Loucy (cell line): ENCODE data around the gene REEP1.

Experiments
- EZH2phosphoT487 ChIP-seq: fragments of 200-600 bp; IDR thresholded peaks from 2 replicates; pipeline ENCODE4 v1.6.1; 2018; ENCODE audit warnings: antibody characterized with exemption, mild to moderate bottlenecking, moderate library complexity, borderline replicate concordance
- TF ChIP-seq, protein P1 (sequence below): fragments of 200-600 bp; sonication (generic); conservative IDR thresholded peaks from 2 replicates; pipeline ENCODE4 v1.5.1; 2014; ENCODE audit warnings: mild to moderate bottlenecking, antibody characterized with exemption, low read length

DNA sequence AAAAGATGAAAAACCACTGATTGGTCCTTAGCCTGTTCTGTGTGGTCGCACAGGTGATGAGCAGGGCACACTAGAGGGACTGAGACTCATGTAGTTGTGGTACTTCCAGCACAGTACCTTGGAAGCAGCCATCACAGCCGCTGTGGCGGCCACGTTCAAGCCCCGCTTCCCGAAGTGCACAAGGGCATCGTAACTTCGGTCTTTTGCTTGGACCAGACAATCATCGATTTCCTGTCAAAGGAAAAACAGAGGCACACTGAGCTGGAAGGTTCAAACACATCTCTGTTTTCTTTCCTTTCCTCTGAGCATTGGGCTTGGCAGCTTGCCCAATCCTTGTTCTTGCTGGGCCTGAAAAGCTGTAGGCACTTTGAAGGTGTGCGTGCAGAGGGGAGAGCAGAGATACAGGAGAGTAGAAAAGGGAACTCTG lies 85.6 kb downstream of the REEP1 start:
- TF ChIP-seq, protein P1, sequence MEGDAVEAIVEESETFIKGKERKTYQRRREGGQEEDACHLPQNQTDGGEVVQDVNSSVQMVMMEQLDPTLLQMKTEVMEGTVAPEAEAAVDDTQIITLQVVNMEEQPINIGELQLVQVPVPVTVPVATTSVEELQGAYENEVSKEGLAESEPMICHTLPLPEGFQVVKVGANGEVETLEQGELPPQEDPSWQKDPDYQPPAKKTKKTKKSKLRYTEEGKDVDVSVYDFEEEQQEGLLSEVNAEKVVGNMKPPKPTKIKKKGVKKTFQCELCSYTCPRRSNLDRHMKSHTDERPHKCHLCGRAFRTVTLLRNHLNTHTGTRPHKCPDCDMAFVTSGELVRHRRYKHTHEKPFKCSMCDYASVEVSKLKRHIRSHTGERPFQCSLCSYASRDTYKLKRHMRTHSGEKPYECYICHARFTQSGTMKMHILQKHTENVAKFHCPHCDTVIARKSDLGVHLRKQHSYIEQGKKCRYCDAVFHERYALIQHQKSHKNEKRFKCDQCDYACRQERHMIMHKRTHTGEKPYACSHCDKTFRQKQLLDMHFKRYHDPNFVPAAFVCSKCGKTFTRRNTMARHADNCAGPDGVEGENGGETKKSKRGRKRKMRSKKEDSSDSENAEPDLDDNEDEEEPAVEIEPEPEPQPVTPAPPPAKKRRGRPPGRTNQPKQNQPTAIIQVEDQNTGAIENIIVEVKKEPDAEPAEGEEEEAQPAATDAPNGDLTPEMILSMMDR = no peak
- no peak for TF ChIP-seq EZH2phosphoT487
